ENCODE data around the gene GLT8D2. TPM values are rescaled to one million over a fixed set of nuclear protein-coding genes. Genes with fewer than 3 reads are reported as not detected.

The GLT8D2 gene
- total RNA-seq, 1 experiment from 2014 or later = 3.8 TPM

DNA sequence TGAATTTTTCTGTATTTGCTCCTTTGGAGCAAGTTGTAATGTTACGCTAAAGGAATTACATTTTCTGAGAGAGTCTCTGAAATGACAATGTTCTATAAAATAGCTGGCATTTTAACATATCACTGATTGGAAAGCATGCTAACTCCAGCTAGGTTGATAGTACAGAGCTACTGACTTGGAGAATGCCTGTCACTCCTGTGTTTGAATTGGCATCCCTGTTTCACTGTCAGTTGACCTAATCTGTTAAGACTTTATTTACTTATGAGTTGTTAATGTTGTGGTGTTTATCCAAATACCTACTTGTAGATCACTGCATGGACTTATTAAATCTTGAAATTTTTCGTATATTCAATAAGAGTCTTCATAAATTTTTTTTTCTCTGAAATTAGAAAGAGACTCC is 48.0 kb upstream of the GLT8D2 start:
- no peaks in the 10 kb centered on the region for H3K27me3 ChIP-seq (ENCODE audit: insufficient read depth, low read length)
- Mint-ChIP-seq H3K9me3 (no peaks in the 10 kb centered on the region; a peak in 1 of 5 replicates), H3K27me3 (ENCODE audit: low read depth) (no peaks in the 10 kb centered on the region), H3K4me3 (no peak overlapping the region), H3K4me1 (peaks cover 0 to 4% of the 10 kb centered on the region in 2 experiments; a peak in 1 of 4 replicates), H3K27ac (no peak overlapping the region), H3K36me3 (ENCODE audit: insufficient read depth in 1 of 3, low read depth in 3 of 3) (peaks cover 0 to 6% (median 5%) of the 10 kb centered on the region in 3 experiments; a peak in 4 of 7 replicates)
- H4K8ac ChIP-seq (replicated peaks; ENCODE audit: insufficient read length, low read depth, low read length) = no peak overlapping the region
- no peaks in the 10 kb centered on the region for H3K79me1 ChIP-seq (ENCODE audit: insufficient read depth, low read depth, low read length, poor library complexity, severe bottlenecking)
- H4K5ac ChIP-seq (ENCODE audit: insufficient read length, low read depth, low read length) = no peak overlapping the region
- H2BK5ac ChIP-seq (ENCODE audit: insufficient read length, low read length) = no peak overlapping the region
- no peak overlapping the region for H3K4ac ChIP-seq (ENCODE audit: low read depth, low read length)
- H3T11ph ChIP-seq (ENCODE audit: low read length) = no peak overlapping the region
- no peaks in the 10 kb centered on the region for H4K20me1 ChIP-seq (ENCODE audit: control insufficient read depth, insufficient read depth, insufficient read length)
- no CpG with 5 or more reads among the region's 2 CpGs for WGBS (ENCODE audit: extremely low coverage, insufficient read length, low lambda C conversion rate)
- H2AK5ac ChIP-seq (ENCODE audit: insufficient read length, low read length) = no peak overlapping the region
- DNase-seq = no peak
- no peak overlapping the region for H2BK12ac ChIP-seq (ENCODE audit: insufficient read length, low read depth, low read length)
- no peak overlapping the region for H3K23ac ChIP-seq (ENCODE audit: insufficient read length, low read depth, low read length)
- no peaks in the 10 kb centered on the region for H3K79me2 ChIP-seq (ENCODE audit: insufficient read depth, low read length)
- no peak overlapping the region for H2BK20ac ChIP-seq (ENCODE audit: low read depth, low read length, poor library complexity, severe bottlenecking)
- no peaks in the 10 kb centered on the region for H3K9me3 ChIP-seq (ENCODE audit: control insufficient read depth, low read depth, low read length)
- no peaks in the 10 kb centered on the region for H3K4me1 ChIP-seq (ENCODE audit: insufficient read depth, low read length)
- no peak overlapping the region for H2BK120ac ChIP-seq (ENCODE audit: low read depth, low read length, poor library complexity, severe bottlenecking)
- no peak overlapping the region for H3K18ac ChIP-seq (ENCODE audit: insufficient read length, low read depth, low read length)
- no peak overlapping the region for H3K4me2 ChIP-seq (ENCODE audit: insufficient read depth, insufficient read length, low read length)
- H3K56ac ChIP-seq (ENCODE audit: insufficient read length, low read depth, low read length) = no peak overlapping the region
- no peak overlapping the region for H3K14ac ChIP-seq (ENCODE audit: insufficient read depth, low read length)
- H3K9ac ChIP-seq (ENCODE audit: extremely low read depth, insufficient read length, low read length) = no peak overlapping the region
- no peak overlapping the region for H3K27ac ChIP-seq (ENCODE audit: insufficient read length, low read depth, low read length)
- no peaks in the 10 kb centered on the region for H3K23me2 ChIP-seq (ENCODE audit: insufficient read length, low read depth, low read length, poor library complexity, severe bottlenecking)
- no peak overlapping the region for H4K91ac ChIP-seq (ENCODE audit: insufficient read length, low read depth, low read length)
- no peak overlapping the region for H2BK15ac ChIP-seq (ENCODE audit: low read depth, low read length)
- no peak overlapping the region for H2AFZ ChIP-seq (ENCODE audit: low read length)
- TF ChIP-seq, protein P1, sequence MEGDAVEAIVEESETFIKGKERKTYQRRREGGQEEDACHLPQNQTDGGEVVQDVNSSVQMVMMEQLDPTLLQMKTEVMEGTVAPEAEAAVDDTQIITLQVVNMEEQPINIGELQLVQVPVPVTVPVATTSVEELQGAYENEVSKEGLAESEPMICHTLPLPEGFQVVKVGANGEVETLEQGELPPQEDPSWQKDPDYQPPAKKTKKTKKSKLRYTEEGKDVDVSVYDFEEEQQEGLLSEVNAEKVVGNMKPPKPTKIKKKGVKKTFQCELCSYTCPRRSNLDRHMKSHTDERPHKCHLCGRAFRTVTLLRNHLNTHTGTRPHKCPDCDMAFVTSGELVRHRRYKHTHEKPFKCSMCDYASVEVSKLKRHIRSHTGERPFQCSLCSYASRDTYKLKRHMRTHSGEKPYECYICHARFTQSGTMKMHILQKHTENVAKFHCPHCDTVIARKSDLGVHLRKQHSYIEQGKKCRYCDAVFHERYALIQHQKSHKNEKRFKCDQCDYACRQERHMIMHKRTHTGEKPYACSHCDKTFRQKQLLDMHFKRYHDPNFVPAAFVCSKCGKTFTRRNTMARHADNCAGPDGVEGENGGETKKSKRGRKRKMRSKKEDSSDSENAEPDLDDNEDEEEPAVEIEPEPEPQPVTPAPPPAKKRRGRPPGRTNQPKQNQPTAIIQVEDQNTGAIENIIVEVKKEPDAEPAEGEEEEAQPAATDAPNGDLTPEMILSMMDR (conservative IDR thresholded peaks at IDR 0.05) = no peak

All from H9 (cell line).